Naive B cell (primary cell): ENCODE measurements around the gene SRPK1. TPM values are rescaled to one million over a fixed set of nuclear protein-coding genes. Genes with fewer than 3 reads are reported as not detected.

ENCODE experiments used
- ATAC-seq, 2 donors: fragments of 150-1000 bp; cut with Tn5 transposase; 2 replicates each; pipeline ENCODE4 v1.10.0; 2021; ENCODE audit warnings: low read depth in 2 of 2, mild to moderate bottlenecking in 2 of 2, moderate library complexity in 2 of 2
- DNase-seq: peaks from one replicate; pipeline ENCODE4 v3.0.0; 2022
- H3K27ac Mint-ChIP-seq, 6 donors: one replicate each; pipeline ENCODE4 v1.8.0; 2020 to 2022; ENCODE audit warnings: mild to moderate bottlenecking in 6 of 6, mixed read lengths in 6 of 6, moderate library complexity in 5 of 6, inconsistent platforms in 2 of 6
- H3K27me3 Mint-ChIP-seq, 3 donors: one replicate each; pipeline ENCODE4 v1.8.0; 2021 to 2022; ENCODE audit warnings: mixed read lengths in 3 of 3, mild to moderate bottlenecking in 1 of 3
- H3K36me3 Mint-ChIP-seq, 2 donors: one replicate each; pipeline ENCODE4 v1.8.0; 2020 to 2022; ENCODE audit warnings: mixed read lengths in 2 of 2, inconsistent platforms in 1 of 2, mild to moderate bottlenecking in 1 of 2
- H3K4me1 Mint-ChIP-seq, 3 donors: one replicate each; pipeline ENCODE4 v1.8.0; 2020 to 2022; ENCODE audit warnings: mixed read lengths in 3 of 3, inconsistent platforms in 1 of 3, mild to moderate bottlenecking in 1 of 3, moderate library complexity in 1 of 3
- H3K4me3 Mint-ChIP-seq, 8 donors: one replicate each; pipeline ENCODE4 v1.8.0; 2020 to 2022; ENCODE audit warnings: mild to moderate bottlenecking in 8 of 8, mixed read lengths in 8 of 8, moderate library complexity in 8 of 8, inconsistent platforms in 2 of 8
- H3K9me3 Mint-ChIP-seq, 7 donors: one replicate each; pipeline ENCODE4 v1.8.0; 2020 to 2022; ENCODE audit warnings: mixed read lengths in 7 of 7, mild to moderate bottlenecking in 5 of 7, inconsistent platforms in 2 of 7, moderate library complexity in 1 of 7
- polyA plus RNA-seq, 6 donors: library from polyadenylated mRNA; unstranded; fragments of 300-500 nt; fragmentation: Illumina TruSeq; gene quantifications; one replicate each; pipeline ENCODE4 v1.2.3, GENCODE V29; 2021; ENCODE audit warnings: low read depth in 6 of 6

SRPK1 gene
- polyA plus RNA-seq: 10 to 100 TPM; 25.4 to 43.8 (median 37.3) TPM

GRCh38 chr6:35920793-35921732, at the start of gene SRPK1:
Gene SRPK1 (minus strand): TSS chr6:35921098. CDS start chr6:35921056, 42 bp downstream.
- Mint-ChIP-seq H3K4me3 (peak within 1 kb of the TSS; percentile 91 to 96 (median 94)), H3K27me3 (no peaks in the 10 kb centered on the region), H3K36me3 (no peaks in the 10 kb centered on the region), H3K4me1 (peaks cover 31 to 51% (median 47%) of the 10 kb centered on the region in 3 donors), H3K27ac (peak within 1 kb of the TSS; percentile 74 to 93 (median 90)), H3K9me3 (no peaks in the 10 kb centered on the region)
- peak; percentile 81 for DNase-seq
- ATAC-seq: peak; percentile 86

GRCh38 chr6:35970181-35970580, 49.3 kb upstream of the SRPK1 start:
- Mint-ChIP-seq H3K27ac (no peak overlapping the region), H3K27me3 (no peaks in the 10 kb centered on the region), H3K36me3 (no peaks in the 10 kb centered on the region), H3K4me1 (no peaks in the 10 kb centered on the region), H3K9me3 (no peaks in the 10 kb centered on the region), H3K4me3 (no peak overlapping the region)
- DNase-seq: no peak
- ATAC-seq: no peak

- no peak for ATAC-seq
- no peaks in the 10 kb centered on the region for H3K4me1 Mint-ChIP-seq
Measured at GRCh38 chr6:35969646-35970045, 48.7 kb upstream of the SRPK1 start.

GRCh38 chr6:35968821-35969220, 47.9 kb upstream of the SRPK1 start:
- Mint-ChIP-seq H3K27me3 (no peaks in the 10 kb centered on the region), H3K4me3 (no peak overlapping the region), H3K9me3 (no peaks in the 10 kb centered on the region), H3K4me1 (no peaks in the 10 kb centered on the region), H3K36me3 (no peaks in the 10 kb centered on the region), H3K27ac (no peak overlapping the region)
- no peak for ATAC-seq
- no peak for DNase-seq

More at GRCh38 chr6:35969646-35970045, 48.7 kb upstream of the SRPK1 start:
- Mint-ChIP-seq H3K4me3 (no peak overlapping the region), H3K27me3 (no peaks in the 10 kb centered on the region), H3K27ac (no peak overlapping the region), H3K36me3 (no peaks in the 10 kb centered on the region), H3K9me3 (no peaks in the 10 kb centered on the region)
- DNase-seq: no peak

GRCh38 chr6:35967076-35967774, 46.3 kb upstream of the SRPK1 start:
- H3K27me3 Mint-ChIP-seq: peaks cover 4 to 8% (median 5%) of the 10 kb centered on the region in 3 donors
- no peaks in the 10 kb centered on the region for H3K9me3 Mint-ChIP-seq
- H3K27ac Mint-ChIP-seq: peak overlapping the region in 1 of 6 donors; percentile 23
- no peaks in the 10 kb centered on the region for H3K4me1 Mint-ChIP-seq
- no peaks in the 10 kb centered on the region for H3K36me3 Mint-ChIP-seq
- no peak overlapping the region for H3K4me3 Mint-ChIP-seq
- ATAC-seq: no peak
- no peak for DNase-seq

- Mint-ChIP-seq H3K9me3 (peaks cover 0 to 2% (median 0%) of the 10 kb centered on the region in 7 donors), H3K36me3 (no peaks in the 10 kb centered on the region), H3K4me3 (no peak overlapping the region), H3K27me3 (peaks cover 4 to 39% (median 15%) of the 10 kb centered on the region in 3 donors), H3K27ac (no peak overlapping the region), H3K4me1 (no peaks in the 10 kb centered on the region)
- ATAC-seq (no peak), DNase-seq (no peak)
Measured at GRCh38 chr6:35962779-35963560, 42.1 kb upstream of the SRPK1 start.

GRCh38 chr6:35960187-35960586, 39.3 kb upstream of the SRPK1 start:
- ATAC-seq (no peak), DNase-seq (no peak)
- H3K27ac Mint-ChIP-seq: peak overlapping the region in 1 of 6 donors; percentile 34
- no peaks in the 10 kb centered on the region for H3K4me1 Mint-ChIP-seq
- peaks cover 4 to 47% (median 20%) of the 10 kb centered on the region in 3 donors for H3K27me3 Mint-ChIP-seq
- H3K4me3 Mint-ChIP-seq: no peak overlapping the region
- no peaks in the 10 kb centered on the region for H3K36me3 Mint-ChIP-seq
- peaks cover 0 to 2% (median 0%) of the 10 kb centered on the region in 7 donors for H3K9me3 Mint-ChIP-seq

- Mint-ChIP-seq H3K36me3 (no peaks in the 10 kb centered on the region), H3K27ac (no peak overlapping the region), H3K27me3 (peaks cover 10 to 40% (median 12%) of the 10 kb centered on the region in 3 donors), H3K4me3 (no peak overlapping the region), H3K4me1 (peaks cover 0 to 3% (median 0%) of the 10 kb centered on the region in 3 donors), H3K9me3 (peaks cover 0 to 2% (median 0%) of the 10 kb centered on the region in 7 donors)
- ATAC-seq (no peak), DNase-seq (no peak)
Measured at GRCh38 chr6:35955970-35956369, 35.1 kb upstream of the SRPK1 start.

GRCh38 chr6:35955521-35955920, 34.6 kb upstream of the SRPK1 start:
- DNase-seq (no peak), ATAC-seq (no peak)
- Mint-ChIP-seq H3K4me1 (peaks cover 0 to 3% (median 0%) of the 10 kb centered on the region in 3 donors), H3K4me3 (no peak overlapping the region), H3K36me3 (no peaks in the 10 kb centered on the region), H3K9me3 (peaks cover 0 to 2% (median 0%) of the 10 kb centered on the region in 7 donors), H3K27ac (peak overlapping the region in 1 of 6 donors; percentile 51), H3K27me3 (peaks cover 10 to 40% (median 12%) of the 10 kb centered on the region in 3 donors)

- H3K36me3 Mint-ChIP-seq: no peaks in the 10 kb centered on the region
Measured at GRCh38 chr6:35955071-35955470, 34.2 kb upstream of the SRPK1 start.

GRCh38 chr6:35954333-35954732, 33.4 kb upstream of the SRPK1 start:
- H3K27me3 Mint-ChIP-seq: peaks cover 10 to 28% (median 12%) of the 10 kb centered on the region in 3 donors
- peaks cover 0 to 3% (median 0%) of the 10 kb centered on the region in 3 donors for H3K4me1 Mint-ChIP-seq
- ATAC-seq: no peak
- no peaks in the 10 kb centered on the region for H3K9me3 Mint-ChIP-seq
- H3K4me3 Mint-ChIP-seq: no peak overlapping the region
- H3K27ac Mint-ChIP-seq: no peak overlapping the region
- DNase-seq: no peak
- H3K36me3 Mint-ChIP-seq: no peaks in the 10 kb centered on the region

More at GRCh38 chr6:35955071-35955470, 34.2 kb upstream of the SRPK1 start:
- DNase-seq: no peak
- Mint-ChIP-seq H3K27me3 (peaks cover 10 to 36% (median 12%) of the 10 kb centered on the region in 3 donors), H3K4me1 (peaks cover 0 to 3% (median 0%) of the 10 kb centered on the region in 3 donors), H3K4me3 (no peak overlapping the region), H3K27ac (no peak overlapping the region), H3K9me3 (peaks cover 0 to under 1% (median 0%) of the 10 kb centered on the region in 7 donors)
- ATAC-seq: no peak

GRCh38 chr6:35948725-35949124, 27.8 kb upstream of the SRPK1 start:
- Mint-ChIP-seq H3K4me1 (no peaks in the 10 kb centered on the region), H3K36me3 (peaks cover 3 to 8% of the 10 kb centered on the region in 2 donors), H3K4me3 (no peak overlapping the region), H3K27ac (no peak overlapping the region), H3K27me3 (peaks cover under 1 to 13% (median 9%) of the 10 kb centered on the region in 3 donors), H3K9me3 (peaks cover 0 to 2% (median 0%) of the 10 kb centered on the region in 7 donors)
- no peak for DNase-seq
- ATAC-seq: no peak

- Mint-ChIP-seq H3K9me3 (peaks cover 0 to 18% (median 4%) of the 10 kb centered on the region in 7 donors), H3K27me3 (peaks cover 6 to 12% (median 11%) of the 10 kb centered on the region in 3 donors), H3K4me1 (no peaks in the 10 kb centered on the region), H3K27ac (peak overlapping the region in 1 of 6 donors; percentile 15), H3K36me3 (peaks cover 3 to 19% of the 10 kb centered on the region in 2 donors), H3K4me3 (no peak overlapping the region)
- DNase-seq (no peak), ATAC-seq (no peak)
Measured at GRCh38 chr6:35945650-35946025, 24.7 kb upstream of the SRPK1 start.
